HG03064 (cell line): ENCODE results near the gene SLC9A4.

Experiments
- ATAC-seq: cut with Tn5 transposase; IDR thresholded peaks from one replicate; pipeline ENCODE4 v1.9.1; 2021; ENCODE audit warnings: low read depth; ENCODE audit not compliant: unreplicated experiment

Gene SLC9A4

DNA sequence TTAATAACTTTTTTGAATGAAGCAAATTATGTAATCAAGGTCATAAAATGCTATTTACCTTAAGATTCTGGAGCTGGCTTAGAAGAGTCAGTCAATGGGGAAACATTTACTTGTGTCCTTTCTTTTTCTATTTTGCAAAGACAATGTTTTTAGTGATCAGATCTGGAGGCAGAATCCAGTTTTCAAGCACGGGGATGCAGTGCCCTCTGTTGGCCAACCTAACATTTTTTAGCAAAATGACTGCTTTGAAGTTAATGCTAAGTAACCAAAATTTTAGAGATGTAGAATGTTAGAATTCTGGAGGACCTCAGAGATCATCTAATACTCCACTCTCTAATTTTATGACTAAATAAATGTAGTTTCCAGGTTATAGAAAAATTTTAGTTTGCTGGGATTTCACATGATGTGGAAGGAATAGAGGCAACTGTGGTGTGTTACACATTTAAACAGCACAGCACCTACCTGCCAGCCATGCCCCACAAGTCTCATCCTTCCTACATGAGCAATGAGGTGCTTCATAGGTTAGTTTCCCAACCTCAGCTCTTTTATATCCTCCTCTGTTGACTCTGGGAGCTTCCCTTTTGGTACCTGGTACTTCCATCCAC, 23.6 kb upstream of the SLC9A4 start:
- ATAC-seq: no peak

DNA sequence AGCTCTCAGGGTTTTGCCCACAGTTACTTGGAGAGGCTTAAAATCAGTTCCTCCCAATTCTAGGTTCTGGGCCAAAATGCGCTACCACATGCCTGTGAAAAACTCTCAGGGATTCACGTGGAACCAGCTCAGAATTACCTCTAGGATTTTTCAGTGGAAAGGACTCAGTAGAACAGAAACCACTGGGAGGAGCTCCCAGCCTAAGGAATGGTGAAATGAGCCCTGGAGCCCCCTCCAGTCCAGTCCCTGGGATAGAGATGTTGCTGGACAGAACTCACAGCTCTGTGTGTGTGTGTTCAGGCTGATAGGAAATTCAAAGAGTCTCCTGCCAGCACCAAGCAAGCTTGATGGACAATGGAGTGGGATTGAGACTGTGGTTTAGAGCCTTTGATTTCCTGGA, 21.1 kb upstream of the SLC9A4 start:
- no peak for ATAC-seq

DNA sequence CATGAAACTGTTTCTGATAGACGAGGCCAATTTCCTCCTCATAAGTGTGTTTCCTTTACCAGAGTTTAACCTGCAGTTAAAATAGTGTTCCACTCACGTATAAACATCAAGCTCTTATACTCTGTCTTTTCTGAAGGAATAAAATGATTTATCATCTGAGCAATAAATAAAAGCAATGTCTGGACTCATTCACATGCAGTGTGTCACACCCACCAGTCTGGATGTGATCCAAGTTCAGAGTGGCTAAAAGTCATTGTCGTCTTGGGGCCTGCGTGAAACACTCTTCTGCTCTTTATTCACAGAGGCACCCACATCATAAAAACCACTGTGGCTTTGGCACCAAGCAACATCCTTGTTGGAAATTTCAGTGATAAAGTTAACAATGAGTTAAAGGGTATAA, 19.5 kb upstream of the SLC9A4 start:
- no peak for ATAC-seq

DNA sequence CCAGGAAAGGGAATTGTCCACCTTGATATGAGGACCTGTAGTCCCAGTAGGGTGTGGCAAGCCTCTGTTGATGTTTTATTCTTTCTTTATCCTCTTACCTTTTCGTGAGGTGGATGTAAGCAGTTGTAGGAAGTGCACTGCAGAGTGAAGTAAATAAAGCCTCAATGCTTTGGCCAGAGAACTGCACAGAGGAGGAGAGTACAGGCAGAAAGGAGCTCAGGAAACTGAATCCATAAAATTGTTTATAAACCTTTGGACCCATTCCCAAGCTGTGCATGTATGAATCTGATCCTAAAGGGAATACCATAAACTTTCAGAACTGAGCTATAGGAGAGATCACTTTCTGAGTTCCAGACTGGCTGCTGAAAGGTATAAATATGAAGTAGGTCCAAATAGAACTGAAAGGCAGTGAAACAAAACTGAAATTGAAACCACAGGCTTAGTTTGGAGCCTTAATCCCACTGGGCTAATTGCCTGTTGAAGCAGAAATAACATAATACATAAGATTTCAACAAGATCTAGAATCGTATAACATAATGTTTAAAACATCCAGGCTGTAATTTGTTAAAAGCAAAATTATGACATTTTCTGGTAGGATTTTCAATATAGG, 17.9 kb upstream of the SLC9A4 start:
- ATAC-seq: no peak

DNA sequence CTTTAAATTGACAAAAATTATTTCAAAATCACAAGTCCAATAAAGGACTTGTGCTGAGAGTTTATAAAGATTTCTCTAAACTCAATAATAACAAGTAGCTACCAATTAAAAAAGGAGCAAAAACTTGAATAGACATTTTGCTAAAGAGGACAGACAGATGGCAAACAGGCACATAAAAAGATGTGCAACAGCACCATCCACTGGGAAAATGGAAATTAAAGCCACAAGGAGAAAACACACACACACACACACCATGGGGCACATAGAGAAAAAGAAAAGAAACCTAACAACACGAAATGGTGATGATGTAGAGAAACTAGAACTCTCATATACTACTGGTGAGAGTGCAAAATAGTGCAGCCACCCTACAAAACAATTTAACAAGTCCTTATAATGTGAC, 12.6 kb upstream of the SLC9A4 start:
- ATAC-seq: no peak

DNA sequence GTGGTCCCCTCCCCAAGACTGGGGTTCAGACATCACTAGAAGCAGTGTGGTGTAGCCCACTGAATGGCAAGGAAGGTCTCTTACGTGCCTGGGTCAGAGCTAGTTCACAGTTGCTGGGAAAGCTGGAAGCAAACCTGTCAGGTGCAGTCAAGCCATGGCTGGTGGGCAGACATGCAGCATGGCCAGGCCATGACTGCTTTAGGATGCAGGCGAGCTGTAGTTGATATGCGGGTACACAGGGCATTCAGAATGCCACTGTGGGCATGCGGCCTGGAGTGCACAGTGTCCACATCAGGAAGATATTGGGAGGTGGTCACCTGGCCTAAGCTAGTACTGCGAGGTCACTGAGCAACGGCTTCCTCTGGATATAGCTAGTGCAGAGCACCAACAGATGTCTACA, 11.8 kb upstream of the SLC9A4 start:
- ATAC-seq: no peak

DNA sequence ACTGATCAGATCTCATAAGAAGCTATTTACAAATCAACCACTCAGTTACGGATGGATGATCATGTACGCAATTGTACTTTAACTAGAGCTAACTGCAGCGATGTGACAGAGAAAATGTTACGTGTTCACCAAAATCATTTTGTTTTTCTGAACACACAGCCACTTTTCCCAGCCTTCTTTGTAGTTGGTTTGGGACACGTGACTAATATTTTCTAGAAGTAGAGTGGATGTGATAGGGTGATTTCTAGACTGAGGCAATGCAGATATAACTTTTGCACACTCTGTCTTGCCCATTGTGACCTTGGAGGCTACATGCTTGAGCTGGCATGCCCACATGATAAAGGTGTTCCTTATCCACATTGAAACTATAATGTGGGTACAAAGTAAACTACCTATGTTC, 9.9 kb upstream of the SLC9A4 start:
- ATAC-seq: no peak

DNA sequence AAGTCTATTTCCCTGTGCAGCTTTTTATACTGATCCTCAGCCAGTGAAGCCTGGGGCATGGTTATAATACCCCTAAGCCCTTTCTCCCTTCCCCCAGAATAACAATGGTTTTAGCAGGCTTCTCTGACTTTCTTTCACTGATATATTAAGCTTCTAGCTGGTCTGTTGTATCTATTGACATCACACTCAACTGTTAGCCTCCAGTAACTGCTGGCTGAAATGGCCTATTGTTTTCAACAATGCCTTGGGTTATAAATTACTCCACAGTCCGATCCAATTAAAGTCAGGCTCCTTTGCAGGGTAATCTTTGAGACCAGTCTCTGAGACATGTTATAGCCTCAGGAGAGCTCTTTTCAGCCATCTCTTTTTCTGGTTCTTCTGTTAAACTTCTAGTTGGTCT, 2.9 kb upstream of the SLC9A4 start:
- ATAC-seq: no peak

DNA sequence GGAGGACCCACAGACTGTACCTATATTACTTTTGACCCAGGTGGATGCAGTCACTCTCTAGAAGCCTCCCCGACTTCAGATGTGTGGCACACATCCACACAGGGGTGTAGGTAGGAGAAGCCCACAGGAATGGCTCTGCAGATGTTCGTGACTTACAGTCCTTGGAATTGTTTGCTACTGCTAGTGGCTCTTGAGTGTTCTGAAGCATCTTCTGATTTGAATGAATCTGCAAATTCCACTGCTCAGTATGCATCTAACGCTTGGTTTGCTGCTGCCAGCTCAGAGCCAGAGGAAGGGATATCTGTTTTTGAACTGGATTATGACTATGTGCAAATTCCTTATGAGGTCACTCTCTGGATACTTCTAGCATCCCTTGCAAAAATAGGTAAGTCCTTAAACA, 605 bp downstream of the SLC9A4 start:
- ATAC-seq: no peak

DNA sequence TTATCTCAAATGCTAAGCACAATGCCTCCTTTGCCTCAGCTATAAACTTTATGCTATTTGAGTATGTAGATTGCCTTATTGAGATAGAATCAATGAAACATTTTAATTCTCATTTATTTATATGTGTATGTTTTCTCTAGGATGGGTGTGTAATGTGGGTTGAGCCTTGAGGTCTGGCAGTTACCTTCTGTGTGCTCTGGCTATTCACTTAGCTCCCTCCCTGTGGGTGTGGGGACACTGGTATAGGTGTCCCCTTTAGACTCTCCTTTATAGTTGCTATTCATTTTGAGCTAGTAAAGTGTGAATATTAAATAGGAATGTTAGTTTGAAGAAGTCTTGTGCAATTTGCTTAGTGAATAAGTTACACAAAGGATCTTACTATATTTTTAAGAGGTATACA, 1.8 kb downstream of the SLC9A4 start:
- ATAC-seq: no peak

DNA sequence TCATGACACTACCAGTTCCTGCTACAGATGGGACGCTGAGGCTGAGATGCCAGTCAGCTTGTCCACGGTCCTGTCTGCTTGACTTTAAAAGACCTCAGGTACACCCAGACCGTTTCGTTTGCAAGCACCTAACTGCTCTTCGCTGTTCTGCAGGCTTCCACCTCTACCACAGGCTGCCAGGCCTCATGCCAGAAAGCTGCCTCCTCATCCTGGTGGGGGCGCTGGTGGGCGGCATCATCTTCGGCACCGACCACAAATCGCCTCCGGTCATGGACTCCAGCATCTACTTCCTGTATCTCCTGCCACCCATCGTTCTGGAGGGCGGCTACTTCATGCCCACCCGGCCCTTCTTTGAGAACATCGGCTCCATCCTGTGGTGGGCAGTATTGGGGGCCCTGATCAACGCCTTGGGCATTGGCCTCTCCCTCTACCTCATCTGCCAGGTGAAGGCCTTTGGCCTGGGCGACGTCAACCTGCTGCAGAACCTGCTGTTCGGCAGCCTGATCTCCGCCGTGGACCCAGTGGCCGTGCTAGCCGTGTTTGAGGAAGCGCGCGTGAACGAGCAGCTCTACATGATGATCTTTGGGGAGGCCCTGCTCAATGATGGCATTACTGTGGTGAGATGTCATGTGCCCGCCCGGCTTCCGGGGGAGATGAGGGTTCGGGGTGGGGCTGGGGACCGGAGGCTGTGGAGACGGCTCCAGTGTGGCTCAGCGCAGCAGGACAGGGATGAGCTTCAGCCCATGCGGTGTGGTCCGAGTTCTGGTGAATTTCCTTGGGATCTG, 5.9 kb downstream of the SLC9A4 start:
- no peak for ATAC-seq

DNA sequence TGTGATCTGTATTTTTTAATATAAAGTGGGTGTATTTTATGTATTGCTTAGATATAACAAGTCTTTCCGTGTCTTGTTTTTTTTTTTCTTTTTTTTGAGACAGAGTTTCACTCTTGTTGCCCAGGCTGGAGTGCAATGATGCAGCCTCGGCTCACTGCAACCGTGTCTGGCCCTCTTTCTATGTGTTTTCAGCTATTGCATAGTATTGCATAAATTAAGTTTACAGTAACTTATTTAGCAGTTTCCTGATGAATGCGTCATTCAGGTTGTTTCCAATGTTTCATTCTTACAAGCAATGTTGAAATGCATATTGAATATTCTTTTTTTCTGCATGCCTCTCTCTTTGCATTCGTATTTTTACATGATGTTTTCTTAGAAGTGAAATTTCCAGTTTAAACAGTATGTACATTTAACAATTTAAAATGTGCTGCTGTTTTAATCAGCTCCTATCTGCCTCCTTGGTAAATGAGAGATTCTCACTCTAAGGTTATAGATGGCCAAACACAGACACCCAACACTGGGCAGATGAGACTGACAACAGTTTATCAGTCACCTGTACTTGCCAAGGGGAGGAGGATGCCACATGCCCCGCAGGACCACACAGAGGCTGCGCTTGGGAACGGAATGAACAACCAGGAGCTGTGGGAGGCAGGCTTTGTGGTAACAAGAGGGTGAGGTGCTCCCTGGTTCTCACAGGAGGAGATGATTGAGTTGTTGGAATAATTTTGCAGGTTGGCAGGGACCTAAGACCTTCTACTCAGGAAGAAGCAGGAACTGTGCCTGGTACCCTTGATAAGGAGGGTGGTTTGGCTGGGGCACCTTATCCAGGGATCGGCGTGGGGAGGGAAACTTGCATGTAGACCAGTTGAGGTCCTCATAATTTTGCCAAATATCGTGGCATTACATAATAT, 7.5 kb downstream of the SLC9A4 start:
- no peak for ATAC-seq

DNA sequence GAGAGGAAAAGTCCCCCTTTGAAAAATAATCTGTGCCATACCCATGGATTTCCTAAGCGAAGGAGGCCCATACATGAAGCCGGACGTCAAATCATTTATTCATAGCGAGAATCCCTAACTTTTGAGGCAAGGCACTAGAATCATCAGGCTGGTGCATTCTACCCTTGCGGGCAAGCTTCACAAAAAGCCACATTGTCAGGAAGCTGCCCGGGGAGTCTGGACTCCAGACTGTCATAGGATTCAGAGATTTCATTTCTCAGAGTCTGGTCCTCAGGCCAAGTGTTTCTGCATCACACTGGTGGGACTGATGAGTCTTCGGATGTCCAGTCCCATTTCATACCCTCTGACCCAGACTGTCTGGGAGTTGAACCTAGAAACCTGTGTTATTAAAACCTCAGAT, 8.9 kb downstream of the SLC9A4 start:
- no peak for ATAC-seq

DNA sequence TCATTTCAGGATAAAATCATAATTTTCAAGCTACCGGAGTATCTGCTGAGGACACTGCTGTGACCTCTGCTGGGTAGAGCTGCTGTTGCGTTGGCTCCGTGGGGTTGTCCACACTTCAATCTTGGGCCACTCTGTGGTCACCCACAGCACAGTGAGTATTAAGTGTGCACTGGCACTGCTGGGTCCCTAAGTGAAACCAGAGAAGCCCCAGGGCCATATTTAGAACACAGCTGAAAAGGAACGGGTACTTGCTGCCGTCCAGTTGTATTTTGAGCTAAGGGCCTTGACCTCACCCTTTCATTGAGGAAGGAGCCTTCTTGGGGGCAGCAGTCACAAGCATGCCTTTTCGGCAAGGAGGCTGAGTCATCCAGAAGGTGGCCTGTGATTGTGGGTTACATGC, 10.1 kb downstream of the SLC9A4 start:
- no peak for ATAC-seq

DNA sequence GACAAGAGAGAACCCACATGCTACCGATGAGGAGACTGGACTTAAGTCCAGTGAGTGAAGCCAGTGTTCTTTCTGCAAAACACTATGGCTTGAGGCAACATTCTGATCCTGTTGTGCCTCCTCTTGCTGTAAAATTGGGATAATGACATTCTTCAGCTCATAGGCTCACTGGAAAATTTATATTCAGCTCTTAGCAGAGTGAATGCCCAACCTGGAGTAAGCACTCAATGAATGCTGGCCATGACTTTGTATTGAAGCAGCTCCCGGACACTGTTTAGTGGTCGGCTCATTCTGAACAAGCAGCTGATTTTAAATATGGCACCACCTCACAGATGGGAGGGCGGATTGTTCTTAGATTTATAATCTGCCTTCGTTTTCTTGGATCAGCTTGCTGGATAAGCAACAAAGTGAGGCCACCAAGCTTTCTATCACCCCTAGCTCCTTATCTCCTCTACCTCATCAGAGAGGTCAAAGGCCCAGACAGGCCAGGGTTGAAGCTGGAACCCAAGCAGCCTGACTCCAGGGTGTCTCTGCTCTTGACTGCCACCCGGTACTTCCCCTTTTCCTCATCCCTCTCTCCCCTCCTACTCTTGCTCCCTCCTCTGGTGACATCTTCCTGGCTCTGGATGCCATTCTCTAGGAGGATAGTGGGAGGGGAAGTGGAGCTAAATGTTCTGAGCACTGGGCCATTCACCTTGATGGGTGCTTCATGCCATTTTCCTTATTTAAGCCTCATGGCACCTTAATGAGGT, 11.5 kb downstream of the SLC9A4 start:
- ATAC-seq: no peak

DNA sequence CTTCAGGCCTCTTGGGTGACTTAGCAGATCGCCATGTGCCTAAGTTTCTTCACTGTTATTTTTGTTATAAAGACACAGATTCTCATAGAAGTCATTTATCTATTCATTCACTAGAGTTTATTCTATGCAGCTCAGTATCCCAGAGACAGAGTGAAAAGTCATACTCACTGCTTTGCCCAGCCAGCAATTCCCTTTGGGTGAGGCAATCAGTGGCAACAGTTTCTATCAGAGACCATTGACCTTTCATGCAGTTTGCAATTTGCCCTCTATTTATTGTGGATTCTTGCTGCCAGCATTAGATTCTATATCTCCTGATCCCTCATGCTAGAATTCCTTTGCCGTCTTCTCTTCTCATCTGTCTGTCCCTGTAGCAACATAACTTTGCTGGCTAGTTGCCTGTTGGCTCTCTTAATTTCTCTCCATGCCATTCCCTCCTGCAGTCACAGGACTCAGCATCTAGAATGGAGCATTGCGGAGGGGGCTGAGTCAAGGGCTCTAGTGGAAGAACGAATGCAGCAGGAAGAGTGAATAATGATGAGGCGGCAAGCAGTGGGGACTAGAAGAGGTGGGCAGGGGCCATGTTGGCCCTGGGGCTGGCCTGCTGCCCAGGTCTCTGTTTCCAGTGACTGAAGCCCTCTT, 12.2 kb downstream of the SLC9A4 start:
- no peak for ATAC-seq

DNA sequence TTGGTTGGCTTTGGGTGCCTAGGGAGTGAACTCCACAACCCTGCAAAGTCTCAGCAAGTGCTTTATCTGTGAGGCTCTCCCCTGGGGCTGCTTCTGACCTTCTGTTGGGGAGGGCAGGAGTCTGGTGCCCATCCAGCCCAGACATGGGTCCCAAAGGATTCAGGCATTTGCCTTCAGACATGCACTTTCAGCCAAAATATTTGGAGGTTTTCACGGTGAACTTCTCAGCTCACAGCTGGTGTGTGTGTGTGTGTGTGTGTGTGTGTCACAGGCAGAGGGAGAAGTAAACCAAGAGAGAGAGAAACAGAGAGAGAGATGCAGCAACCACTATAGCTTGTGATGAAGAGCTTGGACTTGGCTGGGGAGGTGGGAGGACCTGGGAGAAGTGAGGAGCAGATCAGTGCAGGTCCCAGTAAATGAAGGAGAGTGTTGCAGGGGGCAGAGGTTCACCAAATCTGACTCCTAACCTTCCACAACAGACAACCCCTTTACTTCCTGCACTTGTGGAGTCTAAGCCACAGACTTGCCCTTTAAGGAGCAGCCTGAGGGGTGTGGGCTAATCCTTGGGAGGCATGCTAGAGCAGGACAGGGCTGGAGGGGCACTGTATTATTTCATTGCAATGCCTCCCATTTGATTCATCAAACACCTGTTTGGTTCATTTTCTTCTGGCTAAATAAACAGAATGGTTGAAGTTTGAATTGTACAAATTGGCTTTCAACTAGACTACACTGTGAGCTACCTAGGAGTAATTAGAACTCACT, 14.1 kb downstream of the SLC9A4 start:
- ATAC-seq: no peak

DNA sequence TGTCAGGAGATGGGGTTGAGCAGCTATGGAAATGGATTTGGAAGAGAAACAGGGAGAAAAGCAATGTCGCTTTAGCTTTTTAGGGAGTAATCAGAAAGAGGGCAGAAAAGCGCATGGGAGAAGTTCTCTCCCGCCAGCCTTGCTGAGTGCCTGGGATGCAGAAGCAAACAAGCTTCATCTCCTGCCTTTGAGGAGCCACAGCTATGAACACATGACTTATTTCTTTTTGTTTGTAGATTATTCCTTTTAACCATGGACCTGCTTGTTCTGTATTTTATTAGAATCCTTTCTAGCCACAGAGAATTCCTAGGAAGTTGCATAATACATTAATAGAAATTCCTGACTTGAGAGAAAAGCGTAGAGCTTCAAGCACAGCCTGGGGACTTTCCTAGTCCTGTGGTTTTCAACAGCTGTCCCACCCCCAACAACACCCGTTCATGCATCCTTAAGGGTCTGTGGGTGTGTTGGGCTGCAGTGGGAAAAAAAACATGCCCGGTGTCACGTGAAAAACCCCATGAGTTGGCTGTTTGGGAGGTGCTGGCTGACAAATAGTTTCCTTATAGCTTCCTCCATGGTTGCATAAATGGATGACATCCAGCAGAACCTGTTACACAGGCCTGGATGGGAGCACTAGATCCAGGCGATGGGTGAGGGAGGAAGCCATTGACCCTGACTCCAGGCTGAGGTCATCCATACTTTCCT, 14.9 kb downstream of the SLC9A4 start:
- no peak for ATAC-seq

DNA sequence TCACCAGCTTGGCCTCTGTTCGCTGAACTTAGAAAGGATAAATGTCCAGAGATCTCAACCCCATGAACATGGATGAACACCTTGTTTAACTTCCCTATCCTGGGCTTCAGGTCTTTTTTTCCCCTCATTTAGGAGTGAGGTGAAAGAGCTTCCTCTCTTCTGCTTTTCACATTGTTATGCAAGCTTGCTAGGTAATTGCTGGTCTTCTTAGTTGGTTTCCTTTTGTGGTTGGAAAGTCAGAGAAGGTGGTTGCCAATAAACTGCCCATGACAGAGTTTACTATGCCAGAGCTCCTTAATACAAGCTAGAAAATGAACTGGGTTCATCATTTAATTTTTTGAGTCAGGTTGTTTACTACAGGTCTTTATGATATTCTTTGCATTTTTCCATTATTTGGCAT, 16.6 kb downstream of the SLC9A4 start:
- ATAC-seq: no peak
